GM18907 (cell line): ENCODE data around the gene LPP.

ENCODE experiments used
- ATAC-seq: cut with Tn5 transposase; IDR thresholded peaks from one replicate; pipeline ENCODE4 v1.9.1; 2021; ENCODE audit warnings: mild to moderate bottlenecking, moderate library complexity; ENCODE audit not compliant: unreplicated experiment

The LPP gene

GRCh38 chr3:188761964-188762363, 608.0 kb downstream of the LPP start:
- no peak for ATAC-seq

DNA sequence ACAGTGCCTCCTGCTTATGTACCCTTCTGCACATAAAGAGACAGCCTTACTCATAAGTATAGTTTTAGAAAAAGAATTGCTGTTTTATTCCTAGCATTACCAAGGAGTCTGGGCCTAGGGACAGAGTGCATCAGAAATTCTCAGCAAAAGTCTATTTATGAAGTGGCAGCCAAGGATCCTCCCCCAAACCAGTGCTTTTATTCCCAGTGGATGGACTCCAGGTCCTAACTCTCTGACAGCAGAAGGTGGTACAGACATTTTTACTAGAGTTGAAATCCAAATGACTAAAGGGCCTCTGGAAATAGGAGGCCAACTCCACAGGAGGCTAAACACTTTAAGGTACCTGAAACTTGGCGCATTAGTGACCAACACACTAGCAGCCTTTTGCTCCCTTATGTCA, 610.7 kb downstream of the LPP start:
- no peak for ATAC-seq

DNA sequence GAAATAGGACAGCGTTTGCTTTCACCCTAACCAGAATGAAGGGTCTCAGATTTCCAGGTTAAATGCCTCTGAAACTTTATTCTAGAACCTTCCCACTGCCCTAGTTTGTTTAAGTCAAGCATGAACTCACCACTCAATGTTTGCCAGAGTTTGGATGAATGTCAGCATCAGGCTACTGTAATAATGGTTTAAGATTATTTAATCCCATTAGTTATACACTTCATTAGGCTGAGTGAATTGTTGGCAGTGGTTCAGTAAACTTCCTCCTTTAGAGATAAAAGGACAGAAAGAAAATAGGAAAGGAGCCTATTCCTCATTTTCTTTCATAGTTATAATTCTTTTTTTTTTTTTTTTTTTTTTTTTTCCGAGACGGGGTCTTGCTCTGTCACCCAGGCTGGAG, 615.9 kb downstream of the LPP start:
- no peak for ATAC-seq

DNA sequence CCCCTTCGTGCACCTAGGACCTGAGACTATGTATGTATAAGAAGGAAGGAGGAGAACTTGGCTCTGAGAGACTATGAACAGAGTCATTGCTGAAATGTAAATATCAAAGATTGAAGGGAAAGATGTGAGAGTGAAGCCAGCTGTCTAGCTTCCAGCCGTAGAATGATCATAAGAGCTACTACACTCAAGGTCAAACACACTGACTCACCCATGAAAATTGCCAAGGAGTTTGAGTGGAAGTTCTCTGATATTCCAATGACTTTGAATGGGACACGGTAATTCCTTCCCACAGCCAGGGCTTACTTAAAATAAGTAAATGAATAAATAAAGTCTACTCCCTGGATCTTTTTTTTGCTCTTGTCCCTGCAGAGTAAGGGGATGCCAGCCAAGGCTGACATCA, 618.9 kb downstream of the LPP start:
- no peak for ATAC-seq

DNA sequence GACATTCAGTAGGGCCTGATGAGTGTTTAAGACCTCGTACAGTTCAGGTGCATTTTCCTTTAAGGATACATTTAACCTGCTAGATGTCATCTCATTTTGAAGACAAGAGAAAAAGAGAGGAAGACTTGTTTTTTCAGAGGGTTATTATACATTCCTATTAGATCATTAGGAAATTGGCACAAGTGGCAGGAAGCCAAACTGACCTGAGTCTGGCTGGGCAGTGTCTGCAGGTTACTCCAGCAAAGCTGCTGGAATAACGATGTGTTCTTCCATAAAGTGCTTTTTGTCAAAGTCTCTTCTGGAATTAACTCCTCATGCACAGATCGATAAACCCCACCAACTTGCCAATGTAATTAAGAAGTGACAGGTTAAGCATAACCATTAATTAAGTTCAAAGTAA, 621.5 kb downstream of the LPP start:
- ATAC-seq: no peak

DNA sequence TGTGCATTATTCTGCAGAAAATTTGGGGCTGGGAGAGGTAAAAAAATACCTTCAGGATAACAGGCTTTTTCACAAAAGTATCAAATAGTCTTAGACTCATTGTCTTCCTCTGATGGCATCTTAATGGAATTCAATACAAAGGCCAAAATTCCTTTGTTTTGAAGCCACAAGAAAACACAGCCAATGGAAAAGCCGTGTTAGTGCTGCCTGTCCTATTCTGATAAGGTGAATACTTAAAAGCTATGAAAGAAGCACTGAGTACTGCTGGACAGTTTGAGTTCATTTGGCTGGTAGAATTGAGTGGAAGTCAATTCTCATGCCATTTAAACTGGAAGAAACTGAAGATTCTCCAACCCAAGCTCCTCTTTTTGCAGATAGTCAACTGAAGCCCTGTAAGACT, 622.5 kb downstream of the LPP start:
- no peak for ATAC-seq

GRCh38 chr3:188778091-188778852, 624.3 kb downstream of the LPP start:
- no peak for ATAC-seq

GRCh38 chr3:188779281-188779980, 625.5 kb downstream of the LPP start:
- ATAC-seq: no peak

- no peak for ATAC-seq
Observed at GRCh38 chr3:188780193-188781147, 626.5 kb downstream of the LPP start.

- no peak for ATAC-seq
Observed at GRCh38 chr3:188782613-188783124, 628.7 kb downstream of the LPP start.

GRCh38 chr3:188786424-188786823, 632.5 kb downstream of the LPP start:
- no peak for ATAC-seq

- no peak for ATAC-seq
Observed at GRCh38 chr3:188788621-188789081, 634.7 kb downstream of the LPP start.

- ATAC-seq: no peak
Observed at GRCh38 chr3:188789251-188789650, 635.3 kb downstream of the LPP start.

DNA sequence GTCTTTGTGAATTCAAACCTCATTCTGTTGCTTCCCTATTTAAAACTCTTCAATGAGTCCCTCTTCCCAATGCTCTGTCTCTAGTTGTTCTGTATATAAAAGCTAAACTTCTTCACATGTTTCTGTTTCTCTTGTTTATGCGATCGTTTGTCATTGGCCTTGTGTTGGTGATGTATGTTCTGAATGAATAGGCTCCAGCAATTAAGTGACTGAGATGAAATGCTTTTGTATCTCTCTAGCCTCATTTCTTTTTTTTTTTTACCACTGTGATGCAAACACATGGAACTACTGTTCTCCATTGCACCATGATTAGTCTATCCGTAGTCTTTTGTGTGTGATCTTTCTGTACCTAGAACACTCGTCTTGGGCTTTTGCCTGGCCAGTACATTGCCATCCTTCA, 637.4 kb downstream of the LPP start:
- no peak for ATAC-seq

DNA sequence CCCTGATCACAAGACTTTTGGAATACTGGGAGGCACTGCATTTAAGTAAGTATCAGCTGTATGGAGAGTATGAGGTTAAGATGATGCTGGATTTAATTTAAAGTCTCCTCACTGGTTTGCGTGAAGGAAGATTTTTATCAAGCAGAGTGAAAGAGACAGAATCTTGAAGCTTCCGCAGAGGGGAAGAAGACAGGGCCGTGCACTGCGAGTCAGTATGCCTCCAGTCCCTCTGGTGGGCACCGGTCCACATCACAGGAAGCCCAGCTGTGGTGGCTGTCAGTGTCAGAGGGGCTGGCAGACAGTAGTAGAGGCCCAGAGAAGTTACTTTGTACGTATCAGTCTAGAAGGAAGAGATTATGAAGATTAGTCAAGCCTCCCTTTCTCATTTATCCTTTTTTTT, 638.8 kb downstream of the LPP start:
- ATAC-seq: no peak

DNA sequence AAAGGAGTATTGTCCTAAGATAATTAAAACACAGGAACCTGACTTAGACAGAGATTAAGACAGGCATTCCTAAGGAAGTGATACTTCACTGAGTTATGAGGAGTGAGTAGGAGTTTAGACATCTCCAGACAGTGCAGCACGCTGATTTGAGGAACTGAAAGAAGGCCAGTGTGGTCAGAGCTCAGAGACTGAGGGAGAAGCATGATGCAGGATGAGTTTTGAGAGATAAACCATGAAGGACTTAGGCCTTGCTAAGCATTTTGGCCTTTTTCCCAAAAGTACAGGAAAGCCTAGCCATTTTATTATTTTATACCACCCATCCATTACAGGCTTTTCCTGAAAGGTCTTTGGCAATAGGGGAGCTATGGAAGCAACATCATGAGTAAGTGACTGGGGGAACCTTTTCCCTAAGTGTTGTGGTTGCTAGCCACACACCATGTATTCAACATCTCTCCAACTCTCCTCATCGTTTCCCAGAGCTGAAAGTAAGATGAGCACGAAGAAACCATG, 642.2 kb downstream of the LPP start:
- peak; percentile 58 for ATAC-seq

GRCh38 chr3:188797045-188797444, 643.1 kb downstream of the LPP start:
- no peak for ATAC-seq

GRCh38 chr3:188798556-188799145, 644.7 kb downstream of the LPP start:
- ATAC-seq: no peak

DNA sequence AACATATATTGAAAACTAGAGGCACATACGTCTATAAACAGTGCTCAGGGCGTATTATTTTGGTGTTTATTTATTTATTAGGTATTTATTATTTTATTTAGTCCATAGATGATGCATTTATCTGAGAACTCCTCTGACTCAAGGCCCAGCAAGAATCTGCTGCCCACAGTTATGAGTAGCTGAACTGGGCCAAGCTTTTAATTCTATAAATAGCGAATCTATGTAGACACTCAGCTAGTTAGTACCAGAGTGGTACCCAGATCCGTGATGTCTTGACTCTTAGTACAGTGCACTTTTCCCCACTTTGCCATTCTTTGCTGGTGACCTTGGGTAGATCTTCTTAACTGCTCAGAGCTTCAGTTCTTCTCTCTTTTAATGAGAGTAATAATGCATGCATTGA, 647.4 kb downstream of the LPP start:
- ATAC-seq: no peak

GRCh38 chr3:188802645-188803044, 648.7 kb downstream of the LPP start:
- ATAC-seq: no peak

GRCh38 chr3:188807006-188807405, 653.0 kb downstream of the LPP start:
- no peak for ATAC-seq
